ENCODE data around the gene GTF2F2. TPM values are rescaled to one million over a fixed set of nuclear protein-coding genes. Genes with fewer than 3 reads are reported as not detected.
"Not testable (repeated sequence)": the region's sequence is repeated elsewhere in the genome, so short reads cannot be mapped to it uniquely, and the experiment has no call there.

The GTF2F2 gene
- total RNA-seq, 1 experiment from 2014 or later, result 21.7 TPM

- no peaks in the 10 kb centered on the region for H3K9me3 ChIP-seq (ENCODE audit: control insufficient read depth, insufficient read depth, low read depth, low read length)
- H3K27ac ChIP-seq (ENCODE audit: low read length), result no peak overlapping the region
- no peaks in the 10 kb centered on the region for H3K4me1 ChIP-seq (ENCODE audit: control insufficient read depth, insufficient read depth, low read length)
- TF ChIP-seq CTCF (IDR thresholded peaks at IDR 0.05), result no peak
- TF ChIP-seq REST (IDR thresholded peaks at IDR 0.05; ENCODE audit: insufficient read depth in 1 of 2, low read depth in 2 of 2, low read length in 1 of 2), result no peak
- TF ChIP-seq TCF7L2 (IDR thresholded peaks at IDR 0.05; ENCODE audit: low read depth, low read length), result no peak
- TF ChIP-seq SIN3A (IDR thresholded peaks at IDR 0.05; ENCODE audit: borderline replicate concordance, insufficient read depth, low read depth, low read length), result no peak
- TF ChIP-seq POLR2AphosphoS5 (IDR thresholded peaks at IDR 0.05; ENCODE audit: low read depth, low read length), result no peak
- H3K4me3 ChIP-seq (ENCODE audit: low read depth in 2 of 2, low read length in 2 of 2), result no peak overlapping the region
- in situ Hi-C loops (cut with HindIII; ENCODE audit: low pct_unique_long_range_greater_than_20kb, low sequenced_read_pairs), result no loop called here
- no TSS peak for BruUV-seq (replicated peaks)
- no peak for DNase-seq (ENCODE audit: low read depth, low spot score)
- ATAC-seq, result no peak
- intact Hi-C loops (cut with micrococcal nuclease; ENCODE audit: unreplicated experiment), result no loop called here
- H3K36me3 ChIP-seq (ENCODE audit: control insufficient read depth, insufficient read depth, low read length), result no peaks in the 10 kb centered on the region
- ChIA-PET CTCF (no interaction called here), POLR2A (no interaction called here)
- no peaks in the 10 kb centered on the region for H3K27me3 ChIP-seq (ENCODE audit: control insufficient read depth, insufficient read depth, low read length)
Observed at GRCh38 chr13:45296259-45296658, 175.9 kb downstream of the GTF2F2 start.

GRCh38 chr13:45297456-45298205, 177.3 kb downstream of the GTF2F2 start:
- no peaks in the 10 kb centered on the region for H3K27me3 ChIP-seq (ENCODE audit: control insufficient read depth, insufficient read depth, low read length)
- H3K27ac ChIP-seq (ENCODE audit: low read length), result no peak overlapping the region
- H3K4me3 ChIP-seq (ENCODE audit: low read depth in 2 of 2, low read length in 2 of 2), result no peak overlapping the region
- DNase-seq (ENCODE audit: low read depth, low spot score) (no peak), ATAC-seq (no peak)
- BruUV-seq (replicated peaks), result no TSS peak
- CTCF ChIA-PET, result no interaction called here
- in situ Hi-C loops (cut with HindIII; ENCODE audit: low pct_unique_long_range_greater_than_20kb, low sequenced_read_pairs) (no loop called here), intact Hi-C loops (cut with micrococcal nuclease; ENCODE audit: unreplicated experiment) (no loop called here)
- H3K4me1 ChIP-seq (ENCODE audit: control insufficient read depth, insufficient read depth, low read length), result no peaks in the 10 kb centered on the region
- no peaks in the 10 kb centered on the region for H3K9me3 ChIP-seq (ENCODE audit: control insufficient read depth, insufficient read depth, low read depth, low read length)
- no peak for TF ChIP-seq POLR2AphosphoS5 (IDR thresholded peaks at IDR 0.05; ENCODE audit: low read depth, low read length)
- POLR2A ChIA-PET, result interaction anchor here (0.6 kb wide), 1 partner anchor 10 kb away, joined by 3 read pairs; no protein-coding TSS in a partner anchor
- no peaks in the 10 kb centered on the region for H3K36me3 ChIP-seq (ENCODE audit: control insufficient read depth, insufficient read depth, low read length)

- no peak overlapping the region for H3K4me3 ChIP-seq (ENCODE audit: low read depth in 2 of 2, low read length in 2 of 2)
- no peak overlapping the region for H3K27ac ChIP-seq (ENCODE audit: low read length)
- DNase-seq (ENCODE audit: low read depth, low spot score) (no peak), ATAC-seq (no peak)
- TF ChIP-seq REST (IDR thresholded peaks at IDR 0.05; ENCODE audit: insufficient read depth in 1 of 2, low read depth in 2 of 2, low read length in 1 of 2), result no peak
- no peak for TF ChIP-seq CTCF (IDR thresholded peaks at IDR 0.05)
- intact Hi-C loops (cut with micrococcal nuclease; ENCODE audit: unreplicated experiment), result no loop called here
- POLR2A ChIA-PET, result interaction anchor here (0.6 kb wide), 1 partner anchor 10 kb away, joined by 3 read pairs; no protein-coding TSS in a partner anchor
- no TSS peak for BruUV-seq (replicated peaks)
- in situ Hi-C loops (cut with HindIII; ENCODE audit: low pct_unique_long_range_greater_than_20kb, low sequenced_read_pairs), result no loop called here
- H3K4me1 ChIP-seq (ENCODE audit: control insufficient read depth, insufficient read depth, low read length), result no peaks in the 10 kb centered on the region
- no peaks in the 10 kb centered on the region for H3K36me3 ChIP-seq (ENCODE audit: control insufficient read depth, insufficient read depth, low read length)
- no peaks in the 10 kb centered on the region for H3K27me3 ChIP-seq (ENCODE audit: control insufficient read depth, insufficient read depth, low read length)
- no peaks in the 10 kb centered on the region for H3K9me3 ChIP-seq (ENCODE audit: control insufficient read depth, insufficient read depth, low read depth, low read length)
- CTCF ChIA-PET, result no interaction called here
Observed at GRCh38 chr13:45298206-45298505, 177.8 kb downstream of the GTF2F2 start.

GRCh38 chr13:45298550-45298949, 178.2 kb downstream of the GTF2F2 start:
- CTCF ChIA-PET; BruUV-seq (replicated peaks); POLR2A ChIA-PET: not testable (repeated sequence)

More at GRCh38 chr13:45298550-45298949, 178.2 kb downstream of the GTF2F2 start:
- H3K36me3 ChIP-seq (ENCODE audit: control insufficient read depth, insufficient read depth, low read length); in situ Hi-C loops (cut with HindIII; ENCODE audit: low pct_unique_long_range_greater_than_20kb, low sequenced_read_pairs); H3K9me3 ChIP-seq (ENCODE audit: control insufficient read depth, insufficient read depth, low read depth, low read length); DNase-seq (ENCODE audit: low read depth, low spot score); H3K4me1 ChIP-seq (ENCODE audit: control insufficient read depth, insufficient read depth, low read length); H3K27me3 ChIP-seq (ENCODE audit: control insufficient read depth, insufficient read depth, low read length); H3K4me3 ChIP-seq (ENCODE audit: low read depth in 2 of 2, low read length in 2 of 2); intact Hi-C loops (cut with micrococcal nuclease; ENCODE audit: unreplicated experiment); H3K27ac ChIP-seq (ENCODE audit: low read length); ATAC-seq: not testable (repeated sequence)

Data from Panc1 (cell line).